Adrenal gland (tissue), 12 donors: ENCODE data around the gene PES1. TPM values are rescaled to one million over a fixed set of nuclear protein-coding genes. Genes with fewer than 3 reads are reported as not detected.
"Not testable (repeated sequence)": the region's sequence is repeated elsewhere in the genome, so short reads cannot be mapped to it uniquely, and the experiment has no call there.

ENCODE experiments used
- DNase-seq, 7 donors: peaks; one replicate each; pipeline ENCODE4 v3.0.0-alpha.2; 2019 to 2020
- H3K27ac ChIP-seq, 5 donors: fragments of 200-600 bp; sonication (generic) in 4 of 5; 1 replicate in 3 of 5; 2 replicates in 2 of 5; pipeline versions ENCODE4 v1.5.1 to v1.8.0; 2016 to 2020; ENCODE audit warnings: mild to moderate bottlenecking in 1 of 5
- H3K27me3 ChIP-seq: fragments of 200-600 bp; 2 replicates; pipeline ENCODE4 v1.8.0; 2021
- H3K36me3 ChIP-seq, 2 donors: fragments of 200-600 bp; replicated peaks in 1 of 2; 1 replicate in 1 of 2; 2 replicates in 1 of 2; pipeline versions ENCODE4 v1.5.1 to v1.8.0; 2018 to 2022
- H3K4me1 ChIP-seq, 2 donors: fragments of 200-600 bp; replicated peaks in 1 of 2; 1 replicate in 1 of 2; 2 replicates in 1 of 2; pipeline versions ENCODE4 v1.5.1 to v1.8.0; 2018 to 2021
- H3K4me3 ChIP-seq, 4 donors: fragments of 200-600 bp; sonication (generic) in 3 of 4; one replicate each; pipeline ENCODE4 v1.5.1; 2016 to 2018
- H3K9me3 ChIP-seq, 3 donors: fragments of 200-600 bp; sonication (generic) in 1 of 3; replicated peaks in 1 of 3; 1 replicate in 2 of 3; 2 replicates in 1 of 3; pipeline versions ENCODE4 v1.5.1 to v1.8.0; 2016 to 2021
- POLR2A ChIP-seq, 2 donors: fragments of 450-650 bp; IDR thresholded peaks; one replicate each; pipeline ENCODE4 v1.6.1; 2017; ENCODE audit warnings: antibody characterized with exemption in 2 of 2, mild to moderate bottlenecking in 2 of 2, moderate library complexity in 1 of 2
- WGBS, 4 donors: extraction: QIAGEN DNeasy Blood & Tissue Kit in 2 of 4; methylation state at CpG; one replicate each; pipeline versions ENCODE4 v1.1.5 to v1.1.7; 2013 to 2017; 5-methylcytosine and 5-hydroxymethylcytosine counted together
- intact Hi-C, 2 donors: fragments of 100-400 bp; cut with DNase I; formaldehyde crosslinking; loops; one replicate each; pipeline versions ENCODE4 v1.14.1 to v1.15.0; 2022 to 2023
- polyA plus RNA-seq, 3 donors: library from polyadenylated mRNA; stranded (reverse); fragments of 200-250 nt in 2 of 3; fragments of 350-450 nt in 1 of 3; fragmentation: Illumina TruSeq in 1 of 3; extraction: RNeasy Lipid Tissue Mini Kit (QIAGEN cat#74804) in 1 of 3; gene quantifications; one replicate each; pipeline ENCODE4 v1.2.3, GENCODE V29; 2013 to 2014
- total RNA-seq, 9 donors: library from RNA; depleted of rRNA in 4 of 9; stranded (reverse); fragments of >200 nt in 4 of 9; fragments of 120-200 nt in 1 of 9; fragmentation: NEBNext Ultra II Directional in 1 of 9; extraction: Animal tissue kit (Norgen Biotek cat#: 25700) in 1 of 9; gene quantifications; one replicate each; pipeline versions ENCODE4 v1.1.0 to v1.2.4, GENCODE V29; 2013 to 2023
- TF ChIP-seq, protein P1 (sequence below), 6 experiments: fragments of 450-650 bp in 4 of 6; fragments of 200-600 bp in 2 of 6; sonication (generic) in 1 of 6; IDR thresholded peaks; 1 replicate in 5 of 6; 2 replicates in 1 of 6; pipeline versions ENCODE4 v1.5.1 to v1.8.0; 2016 to 2021; ENCODE audit warnings: antibody characterized with exemption in 6 of 6, mild to moderate bottlenecking in 2 of 6, moderate library complexity in 1 of 6
- donor health status: healthy with polysubstance abuse.
- donor health status: Bipolar disorder and iron deficiency.
- donor health status: DM: yes; HTN: yes; CAD: no.
- donor health status: DM: no; HTN: no; CAD: no.
- donor health status: DM: no; HTN: no; CAD: no.
- donor health status: DM: yes; HTN: yes; CAD: no.

Gene PES1
- total and polyA plus RNA-seq, 12 donors = 46.0 to 117 (median 66.0) TPM

DNA sequence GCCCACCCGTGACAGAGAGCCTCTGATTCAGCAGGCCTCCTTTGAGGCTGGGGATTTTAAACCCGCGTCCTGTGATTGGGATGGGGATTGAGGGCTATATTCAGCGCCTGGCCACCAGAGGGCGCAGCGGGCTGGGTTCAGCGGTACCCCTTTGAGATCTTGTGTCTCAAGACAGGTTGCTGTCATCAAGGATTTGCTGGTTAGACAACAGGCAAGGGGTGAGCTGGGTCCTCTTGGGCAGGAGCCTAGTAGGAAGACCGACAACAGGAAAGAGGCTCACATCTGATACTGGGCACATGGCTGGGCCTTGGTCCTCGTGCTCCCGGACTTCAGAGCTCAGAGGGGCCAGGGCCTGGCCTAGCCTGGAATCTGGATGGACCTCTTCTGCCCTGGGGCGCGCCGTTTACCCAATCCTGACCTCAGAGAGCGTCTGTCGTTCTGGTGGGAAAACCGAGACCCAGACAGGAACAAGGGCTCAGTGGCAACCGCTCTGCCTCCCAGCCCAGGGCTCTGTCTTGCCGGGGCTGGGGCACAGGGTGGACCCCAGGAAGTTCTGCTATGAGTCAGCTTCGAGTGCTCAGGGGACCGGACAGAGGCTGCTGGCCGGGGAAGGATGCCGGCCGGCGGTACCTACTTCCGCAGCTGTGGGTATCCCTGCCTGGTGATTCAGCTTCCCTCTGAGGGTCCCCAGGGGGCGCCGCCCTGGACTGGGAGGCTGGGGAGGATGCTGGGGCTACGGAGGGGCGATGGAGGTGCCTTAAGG lies 42.9 kb upstream of the PES1 start:
- H3K4me3 ChIP-seq = peak overlapping the region in 1 of 4 donors; percentile 70
- H3K4me1 ChIP-seq = peaks cover 22 to 30% of the 10 kb centered on the region in 2 donors
- H3K27ac ChIP-seq = peak overlapping the region in 4 of 5 donors; percentile 74 to 90 (median 80)
- TF ChIP-seq, protein P1, sequence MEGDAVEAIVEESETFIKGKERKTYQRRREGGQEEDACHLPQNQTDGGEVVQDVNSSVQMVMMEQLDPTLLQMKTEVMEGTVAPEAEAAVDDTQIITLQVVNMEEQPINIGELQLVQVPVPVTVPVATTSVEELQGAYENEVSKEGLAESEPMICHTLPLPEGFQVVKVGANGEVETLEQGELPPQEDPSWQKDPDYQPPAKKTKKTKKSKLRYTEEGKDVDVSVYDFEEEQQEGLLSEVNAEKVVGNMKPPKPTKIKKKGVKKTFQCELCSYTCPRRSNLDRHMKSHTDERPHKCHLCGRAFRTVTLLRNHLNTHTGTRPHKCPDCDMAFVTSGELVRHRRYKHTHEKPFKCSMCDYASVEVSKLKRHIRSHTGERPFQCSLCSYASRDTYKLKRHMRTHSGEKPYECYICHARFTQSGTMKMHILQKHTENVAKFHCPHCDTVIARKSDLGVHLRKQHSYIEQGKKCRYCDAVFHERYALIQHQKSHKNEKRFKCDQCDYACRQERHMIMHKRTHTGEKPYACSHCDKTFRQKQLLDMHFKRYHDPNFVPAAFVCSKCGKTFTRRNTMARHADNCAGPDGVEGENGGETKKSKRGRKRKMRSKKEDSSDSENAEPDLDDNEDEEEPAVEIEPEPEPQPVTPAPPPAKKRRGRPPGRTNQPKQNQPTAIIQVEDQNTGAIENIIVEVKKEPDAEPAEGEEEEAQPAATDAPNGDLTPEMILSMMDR (IDR thresholded peaks at IDR 0.05) = peak; percentile 96 to 99 (median 98)
- no peak for TF ChIP-seq POLR2A (IDR thresholded peaks at IDR 0.05)
- H3K9me3 ChIP-seq = no peaks in the 10 kb centered on the region
- no peaks in the 10 kb centered on the region for H3K27me3 ChIP-seq
- 3 to 32% (median 17%) methylated on average over 8 to 29 of the region's 29 CpGs for WGBS, 4 donors
- no peaks in the 10 kb centered on the region for H3K36me3 ChIP-seq
- intact Hi-C loops = loop anchor here (2.0 to 10.0 kb wide), 4 partner anchors 60 to 290 kb away; partner anchors contain the start of gene OSBP2 (in 1 of the 2)
- DNase-seq = peak; percentile 82 to 96 (median 88)

DNA sequence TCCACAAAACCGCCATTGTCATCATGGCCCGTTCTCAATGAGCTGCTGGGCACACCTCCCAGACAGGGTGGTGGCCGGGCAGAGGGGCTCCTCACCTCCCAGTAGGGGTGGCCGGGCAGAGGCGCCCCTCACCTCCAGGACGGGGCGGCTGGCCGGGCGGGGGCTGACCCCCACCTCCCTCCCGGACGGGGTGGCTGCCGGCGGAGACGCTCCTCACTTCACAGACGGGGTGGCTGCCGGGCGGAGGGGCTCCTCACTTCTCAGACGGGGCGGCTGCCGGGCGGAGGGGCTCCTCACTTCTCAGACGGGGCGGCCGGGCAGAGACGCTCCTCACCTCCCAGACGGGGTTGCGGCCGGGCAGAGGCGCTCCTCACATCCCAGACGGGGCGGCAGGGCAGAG lies 39.8 kb upstream of the PES1 start:
- 92 to 95% (median 94%) methylated on average over 4 to 16 of the region's 31 CpGs for WGBS, 4 donors
- H3K36me3 ChIP-seq, H3K27me3 ChIP-seq, DNase-seq, H3K4me3 ChIP-seq, H3K9me3 ChIP-seq, H3K27ac ChIP-seq: not testable (repeated sequence)
- H3K4me1 ChIP-seq = peaks cover 10 to 15% of the 10 kb centered on the region in 2 donors
- intact Hi-C loops = loop anchor here (10.0 kb wide), 2 partner anchors 63 to 293 kb away; partner anchors contain the start of gene OSBP2 (in 1 of the 2)

GRCh38 chr22:30628491-30628890 lies 36.8 kb upstream of the PES1 start:
- WGBS, 4 donors = 66 to 80% (median 72%) methylated on average over 4 of the region's 4 CpGs
- Histone ChIP-seq H3K4me3 (no peak overlapping the region), H3K27me3 (no peaks in the 10 kb centered on the region), H3K4me1 (no peaks in the 10 kb centered on the region), H3K36me3 (no peaks in the 10 kb centered on the region), H3K9me3 (no peaks in the 10 kb centered on the region), H3K27ac (no peak overlapping the region)
- DNase-seq = no peak
- no peak for TF ChIP-seq POLR2A (IDR thresholded peaks at IDR 0.05)
- TF ChIP-seq, protein P1 (IDR thresholded peaks at IDR 0.05) = no peak
- intact Hi-C loops = loop anchor here in 1 of 2 donors (10.0 kb wide), 1 partner anchor 276 kb away; no protein-coding TSS in a partner anchor

GRCh38 chr22:30627471-30627870 lies 35.8 kb upstream of the PES1 start:
- Histone ChIP-seq H3K36me3 (peaks cover 0 to 6% of the 10 kb centered on the region in 2 donors), H3K27me3 (no peaks in the 10 kb centered on the region), H3K4me3 (no peak overlapping the region), H3K9me3 (no peaks in the 10 kb centered on the region), H3K4me1 (no peaks in the 10 kb centered on the region), H3K27ac (no peak overlapping the region)
- TF ChIP-seq, protein P1 (IDR thresholded peaks at IDR 0.05) = no peak
- TF ChIP-seq POLR2A (IDR thresholded peaks at IDR 0.05) = no peak
- WGBS, 4 donors = 50 to 56% (median 54%) methylated on average over 4 to 5 of the region's 5 CpGs
- peak in 5 of 7 donors; percentile 35 to 65 (median 48) for DNase-seq
- intact Hi-C loops = loop anchor here in 1 of 2 donors (10.0 kb wide), 1 partner anchor 277 kb away; no protein-coding TSS in a partner anchor
